Endothelial cell of umbilical vein (primary cell): ENCODE results near the gene CHN2.

Experiments used
- CTCF ChIP-seq, 2 donors: IDR thresholded peaks; 1 replicate in 1 of 2; 2 replicates in 1 of 2; pipeline ENCODE4 v1.5.1; 2011; ENCODE audit warnings: low read length in 2 of 2, mild to moderate bottlenecking in 2 of 2, moderate library complexity in 2 of 2, control low read depth in 1 of 2, inconsistent platforms in 1 of 2, low read depth in 1 of 2; ENCODE audit not compliant: insufficient read depth in 1 of 2; ENCODE audit errors: extremely low read depth in 1 of 2
- POLR2A ChIP-seq: IDR thresholded peaks from 2 replicates; pipeline ENCODE4 v1.6.1; 2012; ENCODE audit warnings: low read depth, mild to moderate bottlenecking, control low read depth, low read length
- POLR2AphosphoS5 ChIP-seq: IDR thresholded peaks from 2 replicates; pipeline ENCODE4 v1.6.1; 2012; ENCODE audit warnings: low read depth, mild to moderate bottlenecking, control low read depth, low read length, moderate library complexity; ENCODE audit not compliant: insufficient read depth

- peak; percentile 42 to 57 for TF ChIP-seq CTCF (IDR thresholded peaks at IDR 0.05; ENCODE audit: extremely low read depth in 1 of 2, insufficient read depth in 1 of 2, low read depth in 1 of 2, low read length in 2 of 2)
- TF ChIP-seq POLR2AphosphoS5 = no peak
- TF ChIP-seq POLR2A = no peak
Observed at GRCh38 chr7:29239638-29240037, 45.1 kb downstream of the CHN2 start.
